Right lobe of liver (tissue), 4 donors: ENCODE measurements around the gene SELENOM.

Experiments
- CTCF ChIP-seq, 4 donors: fragments of 200-600 bp in 3 of 4; fragments of 450-650 bp in 1 of 4; IDR thresholded peaks; one replicate each; pipeline versions ENCODE4 v1.5.1 to v1.8.0; 2016 to 2022; ENCODE audit warnings: antibody characterized with exemption in 4 of 4, mild to moderate bottlenecking in 2 of 4
- POLR2A ChIP-seq: fragments of 450-650 bp; IDR thresholded peaks from one replicate; pipeline ENCODE4 v1.6.1; 2017; ENCODE audit warnings: antibody characterized with exemption, mild to moderate bottlenecking
- donor health status: DM: no; HTN: no; CAD: no.
- donor health status: DM: no; HTN: no; CAD: no.
- donor health status: DM: no; HTN: yes; CAD: no.

GRCh38 chr22:31140746-31141145 is 33.4 kb upstream of the SELENOM start:
- TF ChIP-seq CTCF (IDR thresholded peaks at IDR 0.05) (no peak), POLR2A (no peak)
